Lower leg skin (tissue), 4 donors: ENCODE measurements around the gene ABCC1. TPM values are rescaled to one million over a fixed set of nuclear protein-coding genes. Genes with fewer than 3 reads are reported as not detected.

Source experiments
- DNase-seq, 2 donors: peaks; one replicate each; pipeline ENCODE4 v3.0.0-alpha.2; 2019; ENCODE audit warnings: low spot score in 2 of 2
- H3K4me3 ChIP-seq: fragments of 200-600 bp; sonication (generic); 2 replicates; pipeline ENCODE4 v1.5.1; 2017; ENCODE audit warnings: mild to moderate bottlenecking, low read depth; ENCODE audit not compliant: poor library complexity, severe bottlenecking
- POLR2A ChIP-seq, 2 donors: fragments of 450-650 bp; IDR thresholded peaks; one replicate each; pipeline ENCODE4 v1.6.1; 2016 to 2017; ENCODE audit warnings: antibody characterized with exemption in 2 of 2, mild to moderate bottlenecking in 1 of 2, moderate library complexity in 1 of 2
- WGBS, 2 donors: methylation state at CpG; one replicate each; pipeline ENCODE4 v1.1.5; 2018; 5-methylcytosine and 5-hydroxymethylcytosine counted together
- intact Hi-C: fragments of 100-400 bp; cut with DNase I; formaldehyde crosslinking; loops from one replicate; pipeline ENCODE4 v1.15.0; 2023; ENCODE audit warnings: low total_unique reads
- total RNA-seq, 4 donors: library from RNA; depleted of rRNA; stranded (reverse); fragments of >200 nt; gene quantifications; one replicate each; pipeline ENCODE4 v1.1.0, GENCODE V29; 2016
- TF ChIP-seq, protein P1 (sequence below), 3 donors: fragments of 450-650 bp; IDR thresholded peaks; one replicate each; pipeline ENCODE4 v1.5.1; 2016; ENCODE audit warnings: antibody characterized with exemption in 3 of 3, mild to moderate bottlenecking in 3 of 3, moderate library complexity in 2 of 3

ABCC1 gene
- total RNA-seq, 4 donors from 2014 or later: 16.4 to 25.3 (median 21.8) TPM

DNA sequence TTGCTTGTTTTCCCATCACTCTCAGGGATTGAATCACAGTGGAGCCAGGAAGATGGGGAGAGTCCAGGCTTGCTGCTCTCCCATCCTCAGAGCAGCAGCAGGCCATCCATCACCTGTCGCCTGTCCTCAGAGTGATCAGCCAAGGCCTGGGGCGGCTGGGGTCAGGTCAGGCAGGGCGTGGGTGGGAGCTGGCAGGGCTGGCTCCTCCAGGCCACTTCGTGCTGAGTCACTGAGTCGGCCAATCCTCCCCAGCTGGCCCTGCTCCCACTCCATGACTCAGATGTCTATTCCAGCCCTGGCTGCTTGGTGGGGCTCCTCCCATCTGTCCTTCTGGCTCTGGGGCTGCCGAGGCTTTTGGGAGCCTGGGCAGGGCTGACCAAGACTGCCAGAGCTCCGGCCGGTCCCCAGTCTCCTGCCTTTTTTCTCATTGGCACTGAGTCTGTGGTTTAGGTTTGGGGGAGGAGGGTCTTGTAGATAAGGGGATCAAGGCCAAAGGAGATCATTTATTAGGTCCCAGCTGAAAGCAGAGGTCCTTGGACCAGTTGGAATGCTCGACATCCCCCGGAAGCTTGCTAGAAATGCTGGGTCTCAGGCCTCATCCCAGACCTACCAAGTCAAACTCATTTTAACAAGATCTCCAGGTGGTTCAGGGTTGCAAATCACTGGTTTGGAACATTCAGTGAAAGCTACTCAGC is 72.7 kb downstream of the ABCC1 start:
- DNase-seq: peak; percentile 92 to 98
- TF ChIP-seq POLR2A (IDR thresholded peaks at IDR 0.05): no peak
- TF ChIP-seq, protein P1, sequence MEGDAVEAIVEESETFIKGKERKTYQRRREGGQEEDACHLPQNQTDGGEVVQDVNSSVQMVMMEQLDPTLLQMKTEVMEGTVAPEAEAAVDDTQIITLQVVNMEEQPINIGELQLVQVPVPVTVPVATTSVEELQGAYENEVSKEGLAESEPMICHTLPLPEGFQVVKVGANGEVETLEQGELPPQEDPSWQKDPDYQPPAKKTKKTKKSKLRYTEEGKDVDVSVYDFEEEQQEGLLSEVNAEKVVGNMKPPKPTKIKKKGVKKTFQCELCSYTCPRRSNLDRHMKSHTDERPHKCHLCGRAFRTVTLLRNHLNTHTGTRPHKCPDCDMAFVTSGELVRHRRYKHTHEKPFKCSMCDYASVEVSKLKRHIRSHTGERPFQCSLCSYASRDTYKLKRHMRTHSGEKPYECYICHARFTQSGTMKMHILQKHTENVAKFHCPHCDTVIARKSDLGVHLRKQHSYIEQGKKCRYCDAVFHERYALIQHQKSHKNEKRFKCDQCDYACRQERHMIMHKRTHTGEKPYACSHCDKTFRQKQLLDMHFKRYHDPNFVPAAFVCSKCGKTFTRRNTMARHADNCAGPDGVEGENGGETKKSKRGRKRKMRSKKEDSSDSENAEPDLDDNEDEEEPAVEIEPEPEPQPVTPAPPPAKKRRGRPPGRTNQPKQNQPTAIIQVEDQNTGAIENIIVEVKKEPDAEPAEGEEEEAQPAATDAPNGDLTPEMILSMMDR (IDR thresholded peaks at IDR 0.05): no peak
- 8 to 9% methylated on average over 7 to 9 of the region's 10 CpGs for whole genome bisulfite sequencing, 2 donors
- intact Hi-C loops: no loop called here
- no peak overlapping the region for H3K4me3 ChIP-seq

DNA sequence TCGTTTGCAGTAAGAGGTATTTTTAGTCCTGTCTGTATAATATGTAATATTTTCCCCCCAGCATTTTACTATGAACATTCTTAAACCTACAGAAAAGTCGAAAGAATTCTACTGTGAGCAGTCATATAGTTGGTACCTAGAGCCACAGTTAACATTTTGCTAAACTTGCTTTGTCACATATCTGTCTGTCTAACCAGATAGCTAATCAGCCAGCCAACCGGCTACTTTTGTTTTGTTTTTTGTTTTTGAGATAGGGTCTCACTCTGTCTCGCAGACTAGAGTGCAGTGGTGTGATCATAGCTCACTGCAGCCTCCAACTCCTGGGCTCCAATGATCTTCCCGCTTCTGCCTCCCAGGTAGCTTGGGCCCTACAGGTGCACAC is 73.3 kb downstream of the ABCC1 start:
- intact Hi-C loops: no loop called here
- 61 to 69% methylated on average over 5 of the region's 5 CpGs for WGBS, 2 donors
- no peak for DNase-seq
- TF ChIP-seq, protein P1 (IDR thresholded peaks at IDR 0.05): no peak
- no peak for TF ChIP-seq POLR2A (IDR thresholded peaks at IDR 0.05)
- no peak overlapping the region for H3K4me3 ChIP-seq

DNA sequence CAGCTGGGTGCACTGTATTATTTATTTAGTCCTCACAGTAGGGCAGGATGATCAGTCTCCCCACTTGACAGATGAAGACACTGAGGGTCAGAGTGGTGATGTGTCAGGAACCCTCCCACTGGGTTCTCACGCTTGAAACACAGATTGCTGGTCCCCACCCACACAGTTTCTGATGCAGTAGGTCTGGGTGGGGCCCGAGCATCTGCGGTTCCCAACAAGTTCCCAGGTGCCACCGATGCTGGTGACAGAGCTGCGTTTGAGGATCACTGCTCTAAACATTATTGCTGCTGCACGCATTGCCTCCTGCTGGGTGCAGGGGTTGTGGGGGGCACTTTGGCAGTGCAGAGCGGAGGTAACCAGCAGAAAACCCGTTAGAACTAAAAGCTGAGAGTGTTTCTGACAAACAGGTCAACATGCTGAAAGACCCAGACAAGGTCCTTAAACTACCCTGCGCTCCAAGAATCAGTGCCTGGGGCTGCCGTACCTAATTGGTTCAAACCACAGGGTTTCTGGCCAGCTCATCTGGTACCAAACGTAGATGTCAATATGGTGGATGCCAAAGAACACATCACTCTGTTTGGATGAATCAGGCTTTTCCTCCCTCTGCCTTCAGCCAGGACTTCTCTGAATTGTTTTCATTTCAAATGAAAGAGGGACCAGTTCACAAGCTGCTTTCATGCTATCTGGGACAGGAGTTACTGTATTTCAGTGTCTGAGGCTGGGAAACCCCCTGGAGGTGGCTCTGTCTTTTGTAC is 76.0 kb downstream of the ABCC1 start:
- TF ChIP-seq, protein P1 (IDR thresholded peaks at IDR 0.05): no peak
- no peak for TF ChIP-seq POLR2A (IDR thresholded peaks at IDR 0.05)
- WGBS, 2 donors: 63 to 82% methylated on average over 8 to 11 of the region's 11 CpGs
- DNase-seq: peak in 1 of 2 donors; percentile 46

DNA sequence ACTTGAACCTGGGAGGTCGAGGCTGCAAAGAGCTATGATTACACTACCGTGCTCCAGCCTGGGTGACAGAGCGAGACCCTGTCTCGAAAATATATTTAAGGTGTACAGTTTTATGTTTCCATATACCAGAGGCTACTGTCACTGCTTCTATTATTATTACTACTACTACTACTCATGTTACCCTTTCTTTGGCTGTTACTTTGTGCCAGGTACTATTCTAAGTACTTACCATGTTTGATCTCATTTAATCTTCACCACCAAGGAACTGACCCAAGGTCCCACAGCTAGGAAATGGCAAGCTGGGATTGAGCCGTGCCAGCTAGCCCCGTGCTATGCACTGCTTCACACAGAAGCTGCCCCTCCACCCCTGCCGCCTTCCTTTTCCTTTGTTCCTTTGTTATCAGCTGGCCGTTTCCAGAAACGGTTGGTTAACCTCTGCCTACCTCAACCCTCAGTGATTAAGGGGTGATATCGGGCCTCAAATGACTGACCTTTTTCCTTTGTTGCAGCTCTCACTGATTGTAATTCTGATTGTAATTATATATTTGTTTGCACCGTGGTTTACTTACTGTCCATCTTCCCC is 78.4 kb downstream of the ABCC1 start:
- 84 to 88% methylated on average over 11 of the region's 11 CpGs for WGBS, 2 donors
- no peak for DNase-seq
- no peak overlapping the region for H3K4me3 ChIP-seq
- intact Hi-C loops: no loop called here
- TF ChIP-seq, protein P1 (IDR thresholded peaks at IDR 0.05): no peak
- no peak for TF ChIP-seq POLR2A (IDR thresholded peaks at IDR 0.05)

More for the DNA sequence above, 76.0 kb downstream of the ABCC1 start:
- intact Hi-C loops: no loop called here
- H3K4me3 ChIP-seq: no peak overlapping the region

DNA sequence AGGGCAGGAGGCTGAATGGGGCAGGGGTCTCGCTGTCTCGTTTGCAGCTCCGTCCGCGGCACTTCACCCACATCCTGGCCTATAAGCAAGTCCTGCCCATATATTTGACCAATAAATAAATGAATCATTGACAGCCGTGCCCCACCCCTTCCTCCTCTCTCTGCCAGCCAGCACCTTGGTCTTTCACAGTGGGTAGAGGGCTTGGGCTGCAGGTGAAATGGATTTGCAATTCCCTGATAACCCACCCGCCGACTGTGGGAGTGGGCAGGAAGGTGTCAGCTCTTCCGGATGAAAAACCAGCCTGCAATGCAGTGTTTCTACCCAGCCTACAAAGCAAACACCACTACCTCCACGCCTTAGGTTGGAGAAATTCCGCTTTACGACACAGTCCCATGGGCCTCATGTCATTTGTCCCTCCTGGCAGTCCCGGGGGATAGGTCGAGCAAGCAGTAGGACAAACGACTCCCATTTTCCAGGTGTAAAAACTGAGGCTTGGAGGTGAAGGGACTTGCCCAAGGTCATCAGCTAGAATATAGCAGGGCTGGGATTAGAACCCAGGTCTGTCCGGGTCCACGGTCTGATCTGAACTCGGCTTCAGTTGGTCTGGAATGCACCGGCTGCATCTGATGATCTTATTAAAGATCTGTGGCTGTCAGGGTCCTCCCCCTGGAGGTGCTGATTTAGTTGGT is 79.0 kb downstream of the ABCC1 start:
- WGBS, 2 donors: 83 to 88% methylated on average over 19 of the region's 19 CpGs
- TF ChIP-seq, protein P1 (IDR thresholded peaks at IDR 0.05): no peak
- no peak for TF ChIP-seq POLR2A (IDR thresholded peaks at IDR 0.05)
- no peak overlapping the region for H3K4me3 ChIP-seq
- intact Hi-C loops: no loop called here
- no peak for DNase-seq
